Activated naive CD4-positive, alpha-beta T cell treated with anti-CD3 and anti-CD28 coated beads for 36 hours (primary cell): ENCODE data around the gene POMT1. TPM values are rescaled to one million over a fixed set of nuclear protein-coding genes. Genes with fewer than 3 reads are reported as not detected.
A peak's percentile ranks its signal among the peaks of the same experiment; 100 is the strongest.
"Not testable (repeated sequence)": the region's sequence is repeated elsewhere in the genome, so short reads cannot be mapped to it uniquely, and the experiment has no call there.

Experiments
- CTCF ChIA-PET: fragments of 350-600 bp; sonication (Branson Sonifier 250); formaldehyde crosslinking; loops from one replicate; lab custom pipeline; 2021; ENCODE audit warnings: antibody characterized with exemption; lab: Charles Lee
- DNase-seq: peaks from one replicate; pipeline ENCODE4 v3.0.0-alpha.2; 2020
- H3K27ac Mint-ChIP-seq: one replicate; pipeline ENCODE4 v1.8.0; 2021; ENCODE audit warnings: mild to moderate bottlenecking, mixed read lengths
- H3K27me3 Mint-ChIP-seq: one replicate; pipeline ENCODE4 v1.8.0; 2021; ENCODE audit warnings: low read depth, mixed read lengths
- H3K36me3 Mint-ChIP-seq: one replicate; pipeline ENCODE4 v1.8.0; 2021; ENCODE audit warnings: low read depth, mixed read lengths
- H3K4me1 Mint-ChIP-seq: one replicate; pipeline ENCODE4 v1.8.0; 2021; ENCODE audit warnings: low read depth, mixed read lengths
- H3K4me3 Mint-ChIP-seq: one replicate; pipeline ENCODE4 v1.8.0; 2021; ENCODE audit warnings: mild to moderate bottlenecking, moderate library complexity, mixed read lengths
- H3K9me3 Mint-ChIP-seq: one replicate; pipeline ENCODE4 v1.8.0; 2021; ENCODE audit warnings: mixed read lengths
- intact Hi-C: fragments of 100-400 bp; cut with micrococcal nuclease; formaldehyde crosslinking; loops from one replicate; pipeline ENCODE4 v1.15.1; 2023
- total RNA-seq, 2 experiments: library from RNA; stranded (reverse); gene quantifications; one replicate each; pipeline ENCODE4 v1.2.3, GENCODE V29; 2021

Gene POMT1
- total RNA-seq, 2 experiments from 2014 or later = 28.7 to 33.8 TPM

DNA sequence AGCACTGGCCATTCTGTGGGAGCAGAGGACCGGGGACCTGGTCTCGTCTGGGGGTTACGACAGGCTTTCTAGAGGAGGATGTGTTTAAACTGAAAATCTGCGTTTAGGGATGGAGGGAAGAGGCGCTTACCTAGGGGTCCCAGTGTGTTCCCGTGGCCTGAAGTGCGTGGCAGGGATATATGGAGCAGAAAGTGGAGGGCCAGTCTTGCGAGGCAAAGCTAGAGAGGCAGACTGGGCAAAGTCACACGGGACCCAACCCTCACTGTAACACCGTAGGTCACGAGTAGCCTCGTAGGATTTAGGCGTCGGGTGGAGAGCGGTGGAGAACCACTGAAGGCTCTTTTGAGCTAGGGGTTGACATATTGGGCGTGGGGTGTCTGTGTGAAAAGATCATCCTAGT is 32.8 kb upstream of the POMT1 start:
- no peaks in the 10 kb centered on the region for H3K4me1 Mint-ChIP-seq
- CTCF ChIA-PET = no interaction called here
- no peaks in the 10 kb centered on the region for H3K27me3 Mint-ChIP-seq
- H3K4me3 Mint-ChIP-seq = no peak overlapping the region
- DNase-seq = no peak
- H3K36me3 Mint-ChIP-seq = peaks cover 51% of the 10 kb centered on the region
- intact Hi-C loops = no loop called here
- H3K27ac Mint-ChIP-seq = no peak overlapping the region
- H3K9me3 Mint-ChIP-seq = no peaks in the 10 kb centered on the region

DNA sequence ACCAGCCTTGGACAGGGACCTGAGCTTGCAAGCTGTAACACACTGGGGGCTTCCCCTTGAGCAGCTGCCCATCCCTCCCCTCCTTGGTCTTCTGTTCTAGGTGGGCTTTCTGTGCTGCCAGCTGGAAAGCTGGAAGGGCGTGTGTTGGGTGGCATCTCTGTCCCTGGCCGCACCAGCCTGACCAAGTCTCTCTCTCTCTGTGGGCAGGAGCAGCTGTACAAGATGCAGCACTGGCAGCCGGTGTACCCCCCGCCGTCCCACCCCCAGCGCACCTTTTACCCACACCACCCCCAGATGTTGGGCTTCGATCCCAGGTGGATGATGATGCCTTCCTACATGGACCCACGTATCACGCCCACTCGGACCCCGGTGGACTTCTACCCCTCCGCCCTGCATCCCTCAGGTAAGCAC is 32.1 kb upstream of the POMT1 start:
- DNase-seq = no peak
- CTCF ChIA-PET = no interaction called here
- no peak overlapping the region for H3K4me3 Mint-ChIP-seq
- peaks cover 45% of the 10 kb centered on the region for H3K36me3 Mint-ChIP-seq
- no peaks in the 10 kb centered on the region for H3K27me3 Mint-ChIP-seq
- H3K27ac Mint-ChIP-seq = no peak overlapping the region
- no peaks in the 10 kb centered on the region for H3K4me1 Mint-ChIP-seq
- intact Hi-C loops = no loop called here
- no peaks in the 10 kb centered on the region for H3K9me3 Mint-ChIP-seq

DNA sequence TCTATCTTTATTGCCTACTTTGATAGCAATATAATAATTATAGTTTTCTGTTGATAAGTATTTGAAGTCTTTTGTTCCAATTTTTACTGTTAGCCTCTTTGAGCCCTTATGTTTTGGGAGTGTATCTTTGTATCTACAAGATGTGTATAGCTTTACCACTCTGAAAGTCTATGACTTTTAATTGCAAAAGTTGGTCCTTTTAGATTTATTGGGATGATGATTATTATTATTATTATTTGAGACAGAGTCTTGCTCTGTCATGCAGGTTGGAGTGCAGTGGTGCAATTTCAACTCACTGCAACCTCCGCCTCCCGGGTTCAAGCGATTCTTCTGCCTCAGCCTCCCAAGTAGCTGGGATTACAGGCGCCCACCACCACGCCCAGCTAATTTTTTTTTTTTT is 30.6 kb upstream of the POMT1 start:
- H3K9me3 Mint-ChIP-seq, H3K27me3 Mint-ChIP-seq, H3K4me1 Mint-ChIP-seq, CTCF ChIA-PET, H3K27ac Mint-ChIP-seq, H3K4me3 Mint-ChIP-seq, DNase-seq, intact Hi-C loops: not testable (repeated sequence)
- peaks cover 41% of the 10 kb centered on the region for H3K36me3 Mint-ChIP-seq

DNA sequence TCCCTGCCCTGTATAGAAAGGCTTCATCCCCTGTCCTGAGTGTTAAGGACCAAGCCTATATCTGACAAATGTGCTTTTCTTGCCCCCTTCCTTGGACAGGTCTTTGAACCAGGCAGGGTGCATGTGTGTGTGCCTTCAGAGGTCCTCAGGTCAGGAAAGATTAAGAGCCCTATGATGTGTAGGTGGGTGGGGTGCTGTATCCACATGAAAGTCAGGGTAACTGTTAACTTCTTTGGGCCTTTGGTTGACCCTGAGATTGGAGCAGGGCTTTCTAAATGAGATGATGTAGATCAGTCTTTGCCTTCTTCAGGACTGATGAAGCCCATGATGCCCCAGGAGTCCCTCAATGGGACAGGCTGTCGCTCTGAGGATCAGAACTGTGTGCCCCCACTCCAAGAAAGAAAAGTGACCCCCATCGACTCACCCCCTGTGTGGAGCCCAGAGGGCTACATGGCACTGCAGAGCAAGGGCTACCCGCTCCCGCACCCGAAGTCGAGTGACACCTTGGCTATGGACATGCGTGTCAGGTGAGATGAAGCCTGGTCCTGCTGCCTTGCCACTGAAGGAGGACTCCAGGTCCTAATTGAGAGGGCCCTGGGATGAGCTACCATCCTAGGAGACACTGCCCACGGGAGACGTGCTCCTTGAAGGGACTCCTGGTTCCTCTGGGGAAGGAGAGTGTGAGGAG is 29.4 kb upstream of the POMT1 start:
- H3K27ac Mint-ChIP-seq = no peak overlapping the region
- intact Hi-C loops = no loop called here
- H3K36me3 Mint-ChIP-seq = peaks cover 34% of the 10 kb centered on the region
- CTCF ChIA-PET = interaction anchor here (1.3 kb wide), 1 partner anchor 123 kb away, joined by 5 read pairs; no protein-coding TSS in a partner anchor
- DNase-seq = no peak
- H3K4me3 Mint-ChIP-seq = no peak overlapping the region
- H3K4me1 Mint-ChIP-seq = no peaks in the 10 kb centered on the region
- no peaks in the 10 kb centered on the region for H3K27me3 Mint-ChIP-seq
- no peaks in the 10 kb centered on the region for H3K9me3 Mint-ChIP-seq

DNA sequence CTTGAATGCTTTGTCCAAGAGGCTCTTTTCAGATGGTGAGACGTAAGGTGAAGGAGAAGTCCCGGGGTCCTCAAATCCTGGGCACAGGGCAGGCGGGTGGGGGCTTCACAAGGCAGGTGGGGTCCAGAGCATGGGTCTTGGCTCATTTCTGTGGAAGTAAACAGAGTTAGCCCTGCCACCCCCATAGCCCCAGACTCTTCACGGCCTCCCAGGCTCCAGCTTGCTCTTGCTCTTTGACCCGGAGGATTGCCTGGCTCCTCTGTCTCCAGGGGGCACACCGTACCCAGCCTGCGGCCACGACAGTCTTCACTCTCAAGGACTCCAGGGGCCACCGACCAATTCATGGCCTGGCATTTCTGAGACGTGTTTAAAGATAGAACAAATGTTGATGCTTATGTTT is 28.8 kb upstream of the POMT1 start:
- Mint-ChIP-seq H3K4me3 (no peak overlapping the region), H3K9me3 (no peaks in the 10 kb centered on the region), H3K27ac (no peak overlapping the region), H3K36me3 (peaks cover 37% of the 10 kb centered on the region), H3K4me1 (no peaks in the 10 kb centered on the region), H3K27me3 (no peaks in the 10 kb centered on the region)
- CTCF ChIA-PET = interaction anchor here (1.3 kb wide), 1 partner anchor 124 kb away, joined by 5 read pairs; no protein-coding TSS in a partner anchor
- intact Hi-C loops = no loop called here
- no peak for DNase-seq

DNA sequence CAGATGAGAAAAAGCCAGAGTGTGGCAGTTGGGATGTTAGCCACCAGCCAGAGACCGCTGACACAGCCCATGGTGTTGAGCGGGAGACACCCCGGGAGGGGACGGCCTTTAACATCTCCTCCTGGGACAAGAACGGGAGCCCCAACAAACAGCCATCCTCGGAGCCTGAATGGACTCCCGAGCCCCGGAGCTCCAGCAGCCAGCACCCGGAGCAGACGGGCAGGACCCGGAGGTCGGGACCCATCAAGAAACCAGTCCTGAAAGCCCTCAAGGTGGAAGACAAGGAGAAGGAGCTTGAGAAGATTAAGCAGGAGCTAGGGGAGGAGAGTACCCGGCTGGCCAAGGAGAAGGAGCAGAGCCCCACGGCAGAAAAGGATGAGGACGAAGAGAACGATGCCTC is 28.0 kb upstream of the POMT1 start:
- H3K9me3 Mint-ChIP-seq = no peaks in the 10 kb centered on the region
- DNase-seq = no peak
- H3K36me3 Mint-ChIP-seq = peaks cover 39% of the 10 kb centered on the region
- CTCF ChIA-PET = interaction anchor here (1.3 kb wide), 1 partner anchor 125 kb away, joined by 5 read pairs; no protein-coding TSS in a partner anchor
- no peaks in the 10 kb centered on the region for H3K27me3 Mint-ChIP-seq
- intact Hi-C loops = no loop called here
- peaks cover 2% of the 10 kb centered on the region for H3K4me1 Mint-ChIP-seq
- no peak overlapping the region for H3K4me3 Mint-ChIP-seq
- H3K27ac Mint-ChIP-seq = no peak overlapping the region

DNA sequence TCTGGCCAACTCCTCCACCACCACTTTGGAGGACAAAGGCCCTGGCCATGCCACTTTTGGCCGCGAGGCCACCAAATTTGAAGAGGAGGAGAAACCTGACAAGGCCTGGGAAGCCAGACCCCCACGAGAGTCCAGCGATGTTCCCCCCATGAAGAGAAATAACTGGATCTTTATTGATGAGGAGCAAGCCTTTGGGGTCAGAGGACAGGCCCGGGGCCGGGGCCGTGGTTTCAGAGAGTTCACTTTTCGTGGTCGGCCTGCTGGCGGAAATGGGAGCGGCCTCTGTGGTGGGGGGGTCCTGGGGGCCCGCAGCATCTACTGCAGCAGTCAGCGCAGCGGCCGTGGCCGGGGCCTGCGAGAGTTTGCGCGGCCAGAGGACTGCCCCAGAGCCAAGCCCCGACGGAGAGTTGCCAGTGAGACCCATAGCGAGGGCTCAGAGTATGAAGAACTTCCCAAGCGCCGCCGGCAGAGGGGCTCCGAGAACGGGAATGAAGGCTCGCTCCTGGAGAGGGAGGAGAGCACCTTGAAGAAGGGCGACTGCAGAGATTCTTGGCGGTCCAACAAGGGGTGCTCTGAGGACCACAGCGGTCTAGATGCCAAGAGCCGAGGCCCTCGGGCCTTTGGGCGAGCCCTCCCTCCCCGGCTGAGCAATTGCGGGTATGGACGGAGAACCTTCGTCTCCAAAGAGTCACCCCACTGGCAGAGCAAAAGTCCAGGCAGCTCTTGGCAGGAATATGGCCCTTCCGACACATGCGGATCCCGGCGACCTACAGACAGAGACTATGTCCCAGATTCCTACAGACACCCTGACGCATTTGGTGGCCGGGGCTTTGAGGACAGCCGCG is 27.4 kb upstream of the POMT1 start:
- CTCF ChIA-PET = no interaction called here
- no peak overlapping the region for H3K27ac Mint-ChIP-seq
- DNase-seq = no peak
- H3K27me3 Mint-ChIP-seq = no peaks in the 10 kb centered on the region
- H3K9me3 Mint-ChIP-seq = no peaks in the 10 kb centered on the region
- intact Hi-C loops = no loop called here
- H3K4me3 Mint-ChIP-seq = no peak overlapping the region
- H3K4me1 Mint-ChIP-seq = peaks cover 7% of the 10 kb centered on the region
- H3K36me3 Mint-ChIP-seq = peaks cover 35% of the 10 kb centered on the region

DNA sequence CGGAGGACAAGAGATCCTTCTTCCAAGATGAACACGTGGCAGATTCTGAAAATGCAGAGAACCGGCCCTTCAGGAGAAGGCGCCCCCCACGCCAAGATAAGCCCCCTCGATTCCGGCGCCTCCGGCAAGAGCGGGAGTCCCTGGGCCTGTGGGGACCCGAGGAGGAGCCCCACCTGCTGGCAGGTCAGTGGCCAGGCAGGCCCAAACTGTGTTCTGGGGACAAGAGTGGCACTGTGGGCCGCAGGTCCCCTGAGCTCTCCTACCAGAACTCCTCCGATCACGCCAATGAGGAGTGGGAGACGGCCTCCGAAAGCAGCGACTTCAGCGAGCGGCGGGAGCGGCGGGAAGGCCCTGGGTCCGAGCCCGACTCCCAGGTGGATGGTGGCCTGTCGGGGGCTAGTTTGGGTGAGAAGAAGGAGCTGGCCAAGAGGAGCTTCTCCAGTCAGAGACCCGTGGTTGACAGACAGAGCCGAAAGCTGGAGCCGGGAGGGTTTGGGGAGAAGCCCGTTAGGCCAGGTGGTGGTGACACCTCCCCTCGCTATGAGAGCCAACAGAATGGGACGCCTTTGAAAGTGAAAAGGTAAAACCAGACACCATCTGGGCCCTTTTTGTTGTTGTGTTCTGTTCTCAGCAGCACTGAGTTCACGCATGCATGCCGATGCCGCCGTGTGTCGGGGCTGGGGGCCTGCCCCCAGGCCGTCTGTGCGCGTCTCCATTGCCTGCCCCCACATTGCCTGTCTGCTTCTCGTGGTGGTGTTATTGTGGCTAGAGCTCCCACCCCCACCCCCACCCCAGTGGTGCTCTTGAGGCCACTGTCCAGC is 26.6 kb upstream of the POMT1 start:
- H3K4me3 Mint-ChIP-seq = no peak overlapping the region
- intact Hi-C loops = no loop called here
- peaks cover 29% of the 10 kb centered on the region for H3K36me3 Mint-ChIP-seq
- no peak overlapping the region for H3K27ac Mint-ChIP-seq
- H3K27me3 Mint-ChIP-seq = no peaks in the 10 kb centered on the region
- peaks cover 7% of the 10 kb centered on the region for H3K4me1 Mint-ChIP-seq
- no peak for DNase-seq
- no peaks in the 10 kb centered on the region for H3K9me3 Mint-ChIP-seq
- CTCF ChIA-PET = interaction anchor here (0.7 kb wide), 1 partner anchor 126 kb away, joined by 3 read pairs; no protein-coding TSS in a partner anchor

DNA sequence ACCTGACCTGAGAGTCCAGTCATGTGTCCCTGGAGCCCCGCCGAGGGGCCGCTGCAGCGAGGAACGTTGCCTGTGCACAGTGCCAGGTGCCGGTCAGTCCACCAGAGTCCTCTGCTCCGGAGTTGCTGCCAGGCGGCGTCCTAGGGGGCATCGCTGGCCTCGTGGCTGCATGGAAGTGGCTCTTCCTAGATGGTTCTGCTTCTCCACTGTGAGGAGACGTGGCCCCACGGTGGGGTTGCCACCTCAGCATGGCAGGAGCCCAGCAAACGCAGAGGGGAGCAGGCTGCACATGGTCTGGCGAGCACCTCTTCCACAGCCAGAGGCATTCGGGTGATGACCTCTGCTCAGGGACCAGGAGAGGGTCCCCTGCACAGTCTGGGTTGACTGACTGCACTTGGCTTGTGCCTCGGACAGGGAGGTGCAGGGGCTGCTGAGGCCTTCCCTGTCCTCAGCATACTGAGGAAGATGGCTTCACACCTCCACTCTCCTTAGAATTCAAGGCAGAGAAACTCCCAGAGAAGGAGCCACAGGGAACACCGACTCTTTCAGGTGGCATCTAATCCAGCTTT is 25.9 kb upstream of the POMT1 start:
- Mint-ChIP-seq H3K36me3 (peaks cover 30% of the 10 kb centered on the region), H3K4me1 (peaks cover 7% of the 10 kb centered on the region), H3K9me3 (no peaks in the 10 kb centered on the region), H3K27ac (no peak overlapping the region), H3K27me3 (no peaks in the 10 kb centered on the region), H3K4me3 (no peak overlapping the region)
- no peak for DNase-seq
- intact Hi-C loops = no loop called here
- CTCF ChIA-PET = interaction anchor here (0.7 to 1.2 kb wide), 2 partner anchors 10 to 127 kb away, joined by 3 to 5 read pairs; no protein-coding TSS in a partner anchor

DNA sequence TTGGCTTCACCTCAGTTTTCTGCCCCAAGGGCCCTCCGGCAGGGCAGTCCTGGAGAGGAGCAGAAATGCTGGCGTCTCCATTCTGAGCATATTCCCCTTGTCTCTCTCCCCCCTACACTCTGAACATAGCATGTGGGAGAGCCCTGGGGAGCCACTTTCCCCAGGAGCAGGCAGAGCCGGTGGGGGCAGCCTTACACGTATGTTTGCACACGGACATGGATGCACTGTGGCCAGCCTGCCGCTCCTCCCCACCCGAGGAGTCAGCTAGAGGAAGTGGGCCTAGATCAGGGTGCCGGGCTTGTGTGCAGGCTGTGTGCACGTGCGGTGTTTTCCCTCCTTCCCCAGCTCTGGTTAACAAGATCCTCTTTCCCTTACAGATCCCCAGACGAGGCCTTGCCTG is 25.4 kb upstream of the POMT1 start:
- no peaks in the 10 kb centered on the region for H3K9me3 Mint-ChIP-seq
- no peak overlapping the region for H3K4me3 Mint-ChIP-seq
- intact Hi-C loops = no loop called here
- peaks cover 7% of the 10 kb centered on the region for H3K4me1 Mint-ChIP-seq
- no peaks in the 10 kb centered on the region for H3K27me3 Mint-ChIP-seq
- CTCF ChIA-PET = interaction anchor here (0.6 to 1.2 kb wide), 5 partner anchors 10 to 73 kb away, joined by 3 to 6 read pairs (median 3); no protein-coding TSS in a partner anchor
- H3K27ac Mint-ChIP-seq = peak overlapping the region; percentile 15
- peaks cover 35% of the 10 kb centered on the region for H3K36me3 Mint-ChIP-seq
- DNase-seq = no peak

DNA sequence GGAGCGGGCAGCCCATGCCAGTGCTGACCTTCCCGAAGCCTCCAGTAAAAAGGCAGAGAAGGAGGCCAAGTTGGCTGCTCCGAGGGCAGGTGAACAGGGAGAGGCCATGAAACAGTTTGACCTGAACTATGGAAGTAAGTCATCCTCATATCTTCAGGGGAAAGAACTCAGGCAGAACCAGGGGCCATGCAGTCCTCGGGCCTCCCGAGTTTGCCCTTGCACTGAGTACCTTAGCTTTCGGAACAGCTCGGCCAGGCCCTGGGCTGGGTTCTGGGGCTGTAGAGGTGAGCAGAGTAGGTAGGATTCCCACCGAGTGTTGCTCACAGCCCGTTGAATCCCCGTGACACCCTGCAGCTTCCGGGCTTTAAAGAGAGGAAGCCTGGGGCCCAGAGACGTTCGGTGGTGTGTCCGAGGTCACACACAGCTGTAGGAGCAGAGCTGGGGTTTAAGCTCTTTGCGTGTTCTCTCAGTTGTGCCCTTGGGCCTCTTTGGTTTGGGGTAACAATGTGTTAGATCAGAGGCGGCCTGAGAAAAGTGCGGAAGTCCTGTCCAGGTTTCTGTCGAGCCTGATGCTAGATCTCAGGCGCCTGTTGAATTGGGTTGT is 24.8 kb upstream of the POMT1 start:
- intact Hi-C loops = loop anchor here (1.0 to 2.0 kb wide), 2 partner anchors 85 to 128 kb away; no protein-coding TSS in a partner anchor
- CTCF ChIA-PET = interaction anchor here (0.5 to 1.7 kb wide), 10 partner anchors 9 to 488 kb away, joined by 3 to 6 read pairs (median 4); no protein-coding TSS in a partner anchor
- peaks cover 7% of the 10 kb centered on the region for H3K4me1 Mint-ChIP-seq
- H3K9me3 Mint-ChIP-seq = no peaks in the 10 kb centered on the region
- no peaks in the 10 kb centered on the region for H3K27me3 Mint-ChIP-seq
- no peak overlapping the region for H3K4me3 Mint-ChIP-seq
- peaks cover 39% of the 10 kb centered on the region for H3K36me3 Mint-ChIP-seq
- no peak overlapping the region for H3K27ac Mint-ChIP-seq
- DNase-seq = no peak
